Measurements from ENCODE around the gene BCLAF1. TPM values are rescaled to one million over a fixed set of nuclear protein-coding genes. Genes with fewer than 3 reads are reported as not detected.

BCLAF1 gene
- total and polyA plus RNA-seq, 2 of the 8 experiments (the other 6 are each of a cell fraction or from before 2014, with no cell fraction given): 30.5 to 230 TPM

GRCh38 chr6:136274062-136274461 lies 15.6 kb downstream of the BCLAF1 start (continued):
- TF ChIP-seq CHD7 (IDR thresholded peaks at IDR 0.05; ENCODE audit: insufficient replicate concordance, low read length) (no peak), CBX8 (IDR thresholded peaks at IDR 0.05; ENCODE audit: borderline replicate concordance, low read depth, low read length) (no peak), HDAC2 (IDR thresholded peaks at IDR 0.05; ENCODE audit: borderline replicate concordance in 1 of 2, low read depth in 2 of 2, low read length in 2 of 2) (no peak), POU5F1 (IDR thresholded peaks at IDR 0.05; ENCODE audit: low read depth, low read length) (no peak), EZH2 (IDR thresholded peaks at IDR 0.05; ENCODE audit: low read depth, low read length, severe bottlenecking) (no peak)

Measured in H1 (cell line).